ENCODE data around the gene MUC2. TPM values are rescaled to one million over a fixed set of nuclear protein-coding genes. Genes with fewer than 3 reads are reported as not detected.

The MUC2 gene
- total and polyA plus RNA-seq, 9 of the 15 experiments (the other 6 are each of a cell fraction or from before 2014, with no cell fraction given): under 0.01 to 0.18 TPM; not detected in 7

- H3K4me1 ChIP-seq (replicated peaks in 1 of 2; ENCODE audit: control insufficient read depth in 2 of 2, insufficient read depth in 2 of 2, low read length in 2 of 2): peaks cover 0 to 69% of the 10 kb centered on the region in 2 experiments; a peak in 2 of 5 replicates
- peaks cover 15% of the 10 kb centered on the region; the same call in 1 of the 2 replicates for H4K20me1 ChIP-seq (replicated peaks; ENCODE audit: control insufficient read depth, insufficient read depth, low read length)
- intact Hi-C loops (cut with micrococcal nuclease) (no loop called here), in situ Hi-C loops (cut with MboI) (no loop called here)
- DNase-seq (ENCODE audit: extremely low read depth in 1 of 4, low spot score in 3 of 4): no peak
- no peak for FAIRE-seq
- POLR2A ChIA-PET: interaction anchor here (1.0 kb wide), 1 partner anchor 192 kb away, joined by 3 read pairs; no protein-coding TSS in a partner anchor
- H3K4me2 ChIP-seq (ENCODE audit: insufficient read depth, low read length): no peak overlapping the region
- 36% methylated on average over 8 of the region's 8 CpGs for WGBS (ENCODE audit: insufficient coverage, low coverage, missing lambda C conversion rate)
- H3K4me3 ChIP-seq: no peak overlapping the region
- H3K27ac ChIP-seq (ENCODE audit: extremely low read depth, low read depth, low read length): no peak overlapping the region
- no TSS peak for BruUV-seq (replicated peaks)
- no peak overlapping the region for H3K9ac ChIP-seq (ENCODE audit: insufficient read depth in 1 of 2, low read depth in 2 of 2, low read length in 2 of 2)
- H3K36me3 ChIP-seq (ENCODE audit: control insufficient read depth, insufficient read depth, low read length): no peaks in the 10 kb centered on the region
- ATAC-seq: no peak
- no peaks in the 10 kb centered on the region for H3K79me2 ChIP-seq (ENCODE audit: control insufficient read depth, insufficient read depth, low read length)
- H3K9me1 ChIP-seq (ENCODE audit: control insufficient read depth, insufficient read depth, low read length): no peaks in the 10 kb centered on the region
- CTCF ChIA-PET (ENCODE audit: low intra/inter-chr PET ratio): no interaction called here
- no peaks in the 10 kb centered on the region for H3K9me3 ChIP-seq (replicated peaks; ENCODE audit: control insufficient read depth, insufficient read depth, low read depth, low read length)
- peaks cover 9 to 55% of the 10 kb centered on the region in 2 experiments; a peak in 4 of 5 replicates for H3K27me3 ChIP-seq (ENCODE audit: control insufficient read depth in 2 of 2, insufficient read depth in 2 of 2, low read length in 2 of 2)
- H2AFZ ChIP-seq (ENCODE audit: low read depth, low read length): no peak overlapping the region
- TF ChIP-seq, protein P1, sequence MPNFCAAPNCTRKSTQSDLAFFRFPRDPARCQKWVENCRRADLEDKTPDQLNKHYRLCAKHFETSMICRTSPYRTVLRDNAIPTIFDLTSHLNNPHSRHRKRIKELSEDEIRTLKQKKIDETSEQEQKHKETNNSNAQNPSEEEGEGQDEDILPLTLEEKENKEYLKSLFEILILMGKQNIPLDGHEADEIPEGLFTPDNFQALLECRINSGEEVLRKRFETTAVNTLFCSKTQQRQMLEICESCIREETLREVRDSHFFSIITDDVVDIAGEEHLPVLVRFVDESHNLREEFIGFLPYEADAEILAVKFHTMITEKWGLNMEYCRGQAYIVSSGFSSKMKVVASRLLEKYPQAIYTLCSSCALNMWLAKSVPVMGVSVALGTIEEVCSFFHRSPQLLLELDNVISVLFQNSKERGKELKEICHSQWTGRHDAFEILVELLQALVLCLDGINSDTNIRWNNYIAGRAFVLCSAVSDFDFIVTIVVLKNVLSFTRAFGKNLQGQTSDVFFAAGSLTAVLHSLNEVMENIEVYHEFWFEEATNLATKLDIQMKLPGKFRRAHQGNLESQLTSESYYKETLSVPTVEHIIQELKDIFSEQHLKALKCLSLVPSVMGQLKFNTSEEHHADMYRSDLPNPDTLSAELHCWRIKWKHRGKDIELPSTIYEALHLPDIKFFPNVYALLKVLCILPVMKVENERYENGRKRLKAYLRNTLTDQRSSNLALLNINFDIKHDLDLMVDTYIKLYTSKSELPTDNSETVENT (CRISPR knock-in tag; IDR thresholded peaks at IDR 0.05): no peak
- no peak for TF ChIP-seq EP300 (IDR thresholded peaks at IDR 0.05; ENCODE audit: low read length)
- no peak for TF ChIP-seq SUPT5H (IDR thresholded peaks at IDR 0.05)
- no peak for TF ChIP-seq TEAD1 (CRISPR knock-in tag; IDR thresholded peaks at IDR 0.05)
- TF ChIP-seq MECOM (CRISPR knock-in tag; IDR thresholded peaks at IDR 0.05): no peak
- TF ChIP-seq BCLAF1 (IDR thresholded peaks at IDR 0.05; ENCODE audit: borderline replicate concordance in 1 of 2, control insufficient read depth in 1 of 2, low read depth in 2 of 2, low read length in 1 of 2): no peak
- TF ChIP-seq, protein P2, sequence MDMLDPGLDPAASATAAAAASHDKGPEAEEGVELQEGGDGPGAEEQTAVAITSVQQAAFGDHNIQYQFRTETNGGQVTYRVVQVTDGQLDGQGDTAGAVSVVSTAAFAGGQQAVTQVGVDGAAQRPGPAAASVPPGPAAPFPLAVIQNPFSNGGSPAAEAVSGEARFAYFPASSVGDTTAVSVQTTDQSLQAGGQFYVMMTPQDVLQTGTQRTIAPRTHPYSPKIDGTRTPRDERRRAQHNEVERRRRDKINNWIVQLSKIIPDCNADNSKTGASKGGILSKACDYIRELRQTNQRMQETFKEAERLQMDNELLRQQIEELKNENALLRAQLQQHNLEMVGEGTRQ (CRISPR knock-in tag; IDR thresholded peaks at IDR 0.05): no peak
- TF ChIP-seq ZNF668 (CRISPR knock-in tag; IDR thresholded peaks at IDR 0.05): no peak
- TF ChIP-seq NR4A1 (CRISPR knock-in tag; IDR thresholded peaks at IDR 0.05): no peak
- TF ChIP-seq NR4A1 (tag; IDR thresholded peaks at IDR 0.05): no peak
- TF ChIP-seq ESRRA (IDR thresholded peaks at IDR 0.05; ENCODE audit: borderline replicate concordance, low read depth): no peak
- TF ChIP-seq TFAM (CRISPR knock-in tag; conservative IDR thresholded peaks at IDR 0.05): no peak
- TF ChIP-seq LARP7 (IDR thresholded peaks at IDR 0.05): no peak
- TF ChIP-seq SREBF1 (IDR thresholded peaks at IDR 0.05; ENCODE audit: borderline replicate concordance, low read depth, low read length): no peak
- no peak for TF ChIP-seq RUNX1 (IDR thresholded peaks at IDR 0.05; ENCODE audit: low read depth)
Measured at GRCh38 chr11:1034001-1034400, 40.7 kb upstream of the MUC2 start.
